ENCODE results near the gene ASAP2.

DNA sequence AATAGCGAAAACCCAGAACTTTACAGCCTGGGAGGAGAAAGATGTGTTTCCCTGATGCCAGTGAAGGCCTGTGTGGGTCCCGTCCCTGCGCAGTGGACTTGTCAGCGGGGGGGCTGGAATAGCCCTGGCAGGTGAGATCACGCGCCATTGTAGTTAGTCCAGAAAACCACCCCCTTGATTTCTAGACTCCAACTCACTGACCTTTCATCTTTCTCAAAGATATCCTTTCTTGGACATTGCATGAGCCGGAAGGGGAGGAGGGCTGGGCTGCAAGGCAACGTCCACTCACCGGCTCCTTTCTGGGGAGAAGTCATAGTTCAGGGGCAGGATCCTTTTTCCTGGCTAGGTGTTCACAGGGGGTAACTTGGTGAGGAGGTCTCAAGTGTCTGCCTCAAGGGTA is 22.3 kb upstream of the ASAP2 start:
- TF ChIP-seq POLR2A (IDR thresholded peaks at IDR 0.05; ENCODE audit: low read depth, low read length) (no peak), POLR2AphosphoS5 (IDR thresholded peaks at IDR 0.05; ENCODE audit: low read depth, low read length) (no peak)
